Neural progenitor cell (in vitro differentiated cells): Measurements from ENCODE around the gene ZNF331. TPM values are rescaled to one million over a fixed set of nuclear protein-coding genes. Genes with fewer than 3 reads are reported as not detected.
A peak's percentile ranks its signal among the peaks of the same experiment; 100 is the strongest.

Source experiments
- DNase-seq: peaks from one replicate; pipeline ENCODE4 v3.0.0-alpha.2; 2016; ENCODE audit warnings: low spot score
- H2AFZ ChIP-seq: fragments of 200-600 bp; sonication (generic); replicated peaks from 2 replicates; pipeline ENCODE4 v1.6.1; 2016; ENCODE audit warnings: antibody characterized with exemption
- H3F3A ChIP-seq: fragments of 200-600 bp; sonication (generic); 2 replicates; pipeline ENCODE4 v1.6.1; 2016; ENCODE audit warnings: antibody characterized with exemption, low read depth
- H3K27ac ChIP-seq: fragments of 200-600 bp; sonication (generic); 2 replicates; pipeline ENCODE4 v1.5.1; 2016; ENCODE audit warnings: mild to moderate bottlenecking
- H3K27me3 ChIP-seq: fragments of 200-600 bp; sonication (generic); 2 replicates; pipeline ENCODE4 v1.6.1; 2016; ENCODE audit warnings: mild to moderate bottlenecking, moderate library complexity
- H3K36me3 ChIP-seq: fragments of 200-600 bp; sonication (generic); 2 replicates; pipeline ENCODE4 v1.5.1; 2016
- H3K4me1 ChIP-seq: fragments of 200-600 bp; sonication (generic); 2 replicates; pipeline ENCODE4 v1.6.1; 2016; ENCODE audit warnings: mixed run types
- H3K4me2 ChIP-seq: fragments of 200-600 bp; sonication (generic); 2 replicates; pipeline ENCODE4 v1.6.1; 2016
- H3K4me3 ChIP-seq: fragments of 200-600 bp; sonication (generic); 2 replicates; pipeline ENCODE4 v1.5.1; 2016
- H3K79me2 ChIP-seq: fragments of 200-600 bp; sonication (generic); 2 replicates; pipeline ENCODE4 v1.6.1; 2016; ENCODE audit warnings: low read depth
- H3K9ac ChIP-seq: fragments of 200-600 bp; sonication (generic); 2 replicates; pipeline ENCODE4 v1.6.1; 2016
- H3K9me3 ChIP-seq: fragments of 200-600 bp; sonication (generic); 2 replicates; pipeline ENCODE4 v1.5.1; 2016; ENCODE audit warnings: low read depth
- H4K20me1 ChIP-seq: fragments of 200-600 bp; sonication (generic); 2 replicates; pipeline ENCODE4 v1.6.1; 2016; ENCODE audit warnings: low read depth
- H3K27ac Mint-ChIP-seq: 3 replicates; pipeline ENCODE4 v1.8.0; 2021; ENCODE audit warnings: mixed read lengths
- H3K27me3 Mint-ChIP-seq: 2 replicates; pipeline ENCODE4 v1.8.0; 2022; ENCODE audit warnings: low read depth, mild to moderate bottlenecking, inconsistent platforms, moderate library complexity, mixed read lengths; ENCODE audit not compliant: insufficient read depth
- H3K36me3 Mint-ChIP-seq: 3 replicates; pipeline ENCODE4 v1.8.0; 2021; ENCODE audit warnings: mixed read lengths
- H3K4me1 Mint-ChIP-seq: 3 replicates; pipeline ENCODE4 v1.8.0; 2021; ENCODE audit warnings: mixed read lengths
- H3K4me3 Mint-ChIP-seq: 3 replicates; pipeline ENCODE4 v1.8.0; 2021; ENCODE audit warnings: mild to moderate bottlenecking, moderate library complexity, mixed read lengths
- H3K9me3 Mint-ChIP-seq: 3 replicates; pipeline ENCODE4 v1.8.0; 2020; ENCODE audit warnings: mixed read lengths
- CTCF ChIP-seq: fragments of 200-600 bp; sonication (generic); IDR thresholded peaks from 2 replicates; pipeline ENCODE4 v1.5.1; 2017; ENCODE audit warnings: antibody characterized with exemption, mild to moderate bottlenecking
- EZH2 ChIP-seq: fragments of 200-600 bp; sonication (generic); IDR thresholded peaks from 2 replicates; pipeline ENCODE4 v1.6.1; 2017; ENCODE audit warnings: antibody characterized with exemption, mild to moderate bottlenecking, moderate library complexity
- EZH2phosphoT487 ChIP-seq: fragments of 200-600 bp; sonication (generic); IDR thresholded peaks from 2 replicates; pipeline ENCODE4 v1.6.1; 2017; ENCODE audit warnings: antibody characterized with exemption
- total RNA-seq: library from RNA; depleted of rRNA; stranded (reverse); fragments of >200 nt; gene quantifications from 2 replicates; pipeline ENCODE4 v1.2.3, GENCODE V29; 2015; ENCODE audit warnings: low replicate concordance

Gene ZNF331
- total RNA-seq, 1 donor from 2014 or later = 68.5 TPM

GRCh38 chr19:53538378-53539109, 599 bp downstream of the ZNF331 start:
- no peak overlapping the region for H3K9ac ChIP-seq
- H3K27me3 Mint-ChIP-seq = peaks cover 5% of the 10 kb centered on the region
- peak overlapping the region; percentile 93 for H3K4me3 Mint-ChIP-seq
- H3K9me3 ChIP-seq = no peaks in the 10 kb centered on the region
- TF ChIP-seq CTCF = no peak
- TF ChIP-seq EZH2 = no peak
- TF ChIP-seq EZH2phosphoT487 = no peak
- peaks cover 4% of the 10 kb centered on the region for H3K36me3 ChIP-seq
- H3K4me2 ChIP-seq = peak overlapping the region; percentile 80
- peak overlapping the region; percentile 68 for H3K4me3 ChIP-seq
- H3K27ac Mint-ChIP-seq = no peak overlapping the region
- no peak overlapping the region for H3K27ac ChIP-seq
- peaks cover 3% of the 10 kb centered on the region for H3K79me2 ChIP-seq
- H3F3A ChIP-seq = peaks cover 7% of the 10 kb centered on the region
- peak; percentile 11 for DNase-seq
- no peaks in the 10 kb centered on the region for H3K27me3 ChIP-seq
- no peaks in the 10 kb centered on the region for H3K4me1 ChIP-seq
- H3K9me3 Mint-ChIP-seq = no peaks in the 10 kb centered on the region
- H3K36me3 Mint-ChIP-seq = peaks cover 3% of the 10 kb centered on the region
- peak overlapping the region; percentile 98 for H2AFZ ChIP-seq
- H3K4me1 Mint-ChIP-seq = no peaks in the 10 kb centered on the region
- no peaks in the 10 kb centered on the region for H4K20me1 ChIP-seq

- Histone ChIP-seq H3K9ac (no peak overlapping the region), H3K4me1 (no peaks in the 10 kb centered on the region), H3K36me3 (peaks cover 4% of the 10 kb centered on the region), H3K27me3 (no peaks in the 10 kb centered on the region), H3K9me3 (no peaks in the 10 kb centered on the region), H3K27ac (no peak overlapping the region), H3K79me2 (peaks cover 3% of the 10 kb centered on the region), H3F3A (peaks cover 7% of the 10 kb centered on the region), H2AFZ (no peak overlapping the region), H3K4me3 (no peak overlapping the region), H3K4me2 (no peak overlapping the region), H4K20me1 (no peaks in the 10 kb centered on the region)
- TF ChIP-seq EZH2phosphoT487 (no peak), EZH2 (no peak), CTCF (no peak)
- Mint-ChIP-seq H3K4me1 (no peaks in the 10 kb centered on the region), H3K27me3 (peaks cover 5% of the 10 kb centered on the region), H3K9me3 (no peaks in the 10 kb centered on the region), H3K36me3 (peaks cover 7% of the 10 kb centered on the region), H3K4me3 (no peak overlapping the region), H3K27ac (no peak overlapping the region)
- no peak for DNase-seq
Observed at GRCh38 chr19:53540091-53540490, 2.1 kb downstream of the ZNF331 start.

GRCh38 chr19:53541971-53542370, 4.0 kb downstream of the ZNF331 start:
- Histone ChIP-seq H4K20me1 (no peaks in the 10 kb centered on the region), H3K9ac (no peak overlapping the region), H3F3A (peaks cover 4% of the 10 kb centered on the region), H3K4me3 (no peak overlapping the region), H3K79me2 (peaks cover 3% of the 10 kb centered on the region), H3K27ac (no peak overlapping the region), H3K4me1 (no peaks in the 10 kb centered on the region), H3K9me3 (no peaks in the 10 kb centered on the region), H2AFZ (no peak overlapping the region), H3K36me3 (no peaks in the 10 kb centered on the region), H3K27me3 (no peaks in the 10 kb centered on the region), H3K4me2 (no peak overlapping the region)
- Mint-ChIP-seq H3K27me3 (peaks cover 5% of the 10 kb centered on the region), H3K36me3 (peaks cover 10% of the 10 kb centered on the region), H3K4me3 (no peak overlapping the region), H3K9me3 (no peaks in the 10 kb centered on the region), H3K27ac (no peak overlapping the region), H3K4me1 (no peaks in the 10 kb centered on the region)
- DNase-seq = no peak
- TF ChIP-seq CTCF = no peak
- no peak for TF ChIP-seq EZH2
- no peak for TF ChIP-seq EZH2phosphoT487
